HEK293 (cell line): ENCODE results near the gene SLC22A17.
A peak's percentile ranks its signal among the peaks of the same experiment; 100 is the strongest.
"Not testable (repeated sequence)": the region's sequence is repeated elsewhere in the genome, so short reads cannot be mapped to it uniquely, and the experiment has no call there.

Experiments
- CTCF ChIA-PET: fragments of 350-600 bp; formaldehyde crosslinking; extraction: SDS; loops from one replicate; lab custom pipeline; 2021; ENCODE audit warnings: antibody characterized with exemption; lab: Yijun Ruan, JAX
- POLR2A ChIA-PET: fragments of 300-600 bp; formaldehyde crosslinking; extraction: SDS; loops from one replicate; lab custom pipeline; 2020; ENCODE audit warnings: antibody characterized with exemption, inconsistent platforms; lab: Yijun Ruan, JAX
- H3K27ac ChIP-seq: fragments of 200-500 bp; sonication (Bioruptor generic); 2 replicates; pipeline ENCODE4 v1.5.1; 2014; ENCODE audit warnings: low read depth, low read length, control low read depth, inconsistent platforms; ENCODE audit errors: extremely low read depth
- H3K36me3 ChIP-seq, 2 experiments: fragments of 200-500 bp in 1 of 2; sonication (Bioruptor generic) in 1 of 2; 1 replicate in 1 of 2; 2 replicates in 1 of 2; pipeline ENCODE4 v1.5.1; 2014 to 2017; ENCODE audit warnings: inconsistent platforms in 2 of 2, low read length in 2 of 2; ENCODE audit not compliant: control insufficient read depth in 2 of 2, insufficient read depth in 1 of 2
- H3K4me1 ChIP-seq: fragments of 200-500 bp; sonication (Bioruptor generic); 2 replicates; pipeline ENCODE4 v1.5.1; 2014; ENCODE audit warnings: mild to moderate bottlenecking, low read length, inconsistent platforms; ENCODE audit not compliant: control insufficient read depth, insufficient read depth
- H3K4me3 ChIP-seq: 2 replicates; pipeline ENCODE4 v1.5.1; 2011; ENCODE audit warnings: low read depth, mild to moderate bottlenecking, control low read depth, low read length, moderate library complexity
- H3K9me3 ChIP-seq: fragments of 200-500 bp; sonication (Bioruptor generic); 2 replicates; pipeline ENCODE4 v1.5.1; 2014; ENCODE audit warnings: low read depth, low read length, inconsistent platforms; ENCODE audit not compliant: control insufficient read depth, insufficient read depth
- BCL6B ChIP-seq: fragments of 450-650 bp; formaldehyde crosslinking; IDR thresholded peaks from 2 replicates; pipeline ENCODE4 v1.5.1; 2017; ENCODE audit warnings: missing biosample characterization, missing genetic modification characterization
- KLF8 ChIP-seq: fragments of 450-650 bp; formaldehyde crosslinking; IDR thresholded peaks from 2 replicates; pipeline ENCODE4 v1.5.1; 2016; ENCODE audit warnings: missing biosample characterization, missing genetic modification characterization
- ZIC2 ChIP-seq: fragments of 450-650 bp; formaldehyde crosslinking; IDR thresholded peaks from 2 replicates; pipeline ENCODE4 v1.5.1; 2016; ENCODE audit warnings: missing biosample characterization, missing genetic modification characterization
- ZNF155 ChIP-seq: fragments of 450-650 bp; formaldehyde crosslinking; IDR thresholded peaks from 2 replicates; pipeline ENCODE4 v1.5.1; 2016; ENCODE audit warnings: missing biosample characterization, missing genetic modification characterization
- ZNF157 ChIP-seq: fragments of 450-650 bp; formaldehyde crosslinking; IDR thresholded peaks from 2 replicates; pipeline ENCODE4 v1.5.1; 2016; ENCODE audit warnings: missing biosample characterization, missing genetic modification characterization
- ZNF214 ChIP-seq: fragments of 450-650 bp; formaldehyde crosslinking; IDR thresholded peaks from 2 replicates; pipeline ENCODE4 v1.5.1; 2017; ENCODE audit warnings: missing biosample characterization, mild to moderate bottlenecking, missing genetic modification characterization, borderline replicate concordance
- ZNF26 ChIP-seq: fragments of 450-650 bp; formaldehyde crosslinking; IDR thresholded peaks from 2 replicates; pipeline ENCODE4 v1.5.1; 2016; ENCODE audit warnings: missing biosample characterization, missing genetic modification characterization
- ZNF335 ChIP-seq: fragments of 450-650 bp; formaldehyde crosslinking; conservative IDR thresholded peaks from 2 replicates; pipeline ENCODE4 v1.5.1; 2016; ENCODE audit warnings: missing biosample characterization, missing genetic modification characterization
- ZNF510 ChIP-seq: fragments of 450-650 bp; formaldehyde crosslinking; IDR thresholded peaks from 2 replicates; pipeline ENCODE4 v1.5.1; 2018; ENCODE audit warnings: mild to moderate bottlenecking, missing genetic modification characterization, missing biosample characterization; ENCODE audit not compliant: insufficient replicate concordance
- ZNF654 ChIP-seq: fragments of 450-650 bp; formaldehyde crosslinking; IDR thresholded peaks from 2 replicates; pipeline ENCODE4 v1.5.1; 2016; ENCODE audit warnings: low read depth, missing biosample characterization, missing genetic modification characterization
- ZNF843 ChIP-seq: fragments of 450-650 bp; formaldehyde crosslinking; IDR thresholded peaks from 2 replicates; pipeline ENCODE4 v1.5.1; 2016; ENCODE audit warnings: missing biosample characterization, missing genetic modification characterization
- ZSCAN16 ChIP-seq: fragments of 450-650 bp; formaldehyde crosslinking; IDR thresholded peaks from 2 replicates; pipeline ENCODE4 v1.5.1; 2016; ENCODE audit warnings: missing biosample characterization, missing genetic modification characterization
- TF ChIP-seq, protein P1 (sequence below): fragments of 450-650 bp; formaldehyde crosslinking; IDR thresholded peaks from 2 replicates; pipeline ENCODE4 v1.5.1; 2017; ENCODE audit warnings: missing biosample characterization, missing genetic modification characterization

The SLC22A17 gene

DNA sequence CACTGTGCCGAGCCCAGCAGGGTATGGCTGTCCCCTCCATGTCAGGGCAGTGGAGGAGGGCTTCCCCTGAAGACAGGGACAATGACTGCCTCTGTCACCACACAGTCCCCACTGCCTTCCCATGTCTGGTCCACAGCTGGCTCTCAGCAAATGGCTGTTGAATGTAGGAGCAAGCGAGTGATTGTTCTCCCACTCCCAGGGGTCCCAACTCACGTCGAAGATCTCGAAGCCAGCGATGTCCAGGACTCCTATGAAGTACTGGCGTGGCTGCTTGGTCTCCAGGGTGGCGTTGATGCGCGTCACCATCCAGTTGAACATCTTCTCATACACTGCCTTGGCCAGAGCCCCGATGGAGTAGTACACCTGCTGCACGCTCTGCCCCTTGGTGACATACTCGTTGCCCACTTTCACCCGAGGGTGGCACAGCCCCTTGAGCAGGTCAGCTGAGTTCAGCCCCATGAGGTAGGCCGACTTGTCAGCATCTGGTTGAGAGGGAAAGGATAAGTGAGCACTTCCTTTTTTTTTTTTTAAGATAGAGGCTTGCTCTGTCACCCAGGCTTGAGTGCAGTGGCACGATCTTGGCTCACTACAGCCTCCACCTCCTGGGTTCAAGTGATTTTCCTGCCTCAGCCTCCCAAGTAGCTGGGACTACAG, 47.9 kb upstream of the SLC22A17 start:
- H3K27ac ChIP-seq, H3K4me1 ChIP-seq, POLR2A ChIA-PET, H3K4me3 ChIP-seq, H3K36me3 ChIP-seq, H3K9me3 ChIP-seq: not testable (repeated sequence)
- CTCF ChIA-PET: interaction anchor here (0.6 kb wide), 1 partner anchor 105 kb away, joined by 4 read pairs; no protein-coding TSS in a partner anchor
- 0 out of 2 replicates have a peak, but pooled peaks have one; percentile 20 for TF ChIP-seq ZNF157 (tag by site-specific recombination)

DNA sequence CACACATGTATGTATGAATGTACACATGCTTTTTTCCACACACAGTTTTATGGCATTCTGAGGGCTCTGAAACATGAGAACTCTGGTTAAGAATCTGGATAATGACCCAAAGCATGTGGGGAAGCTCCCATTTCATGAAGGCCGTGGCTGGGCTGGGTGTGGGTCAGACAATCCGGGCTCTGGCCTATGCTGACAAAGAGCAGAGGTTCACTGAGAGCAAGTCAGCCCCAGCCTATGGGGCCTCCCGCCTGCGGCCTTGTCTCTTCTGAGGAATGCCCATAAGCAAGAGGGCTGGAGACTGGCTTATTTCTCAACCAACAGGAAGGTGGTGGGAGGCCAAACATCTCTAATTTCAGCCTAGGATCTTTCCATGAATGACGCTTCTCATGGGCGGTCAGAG, 46.9 kb upstream of the SLC22A17 start:
- ChIA-PET CTCF (interaction anchor here (0.6 kb wide), 1 partner anchor 279 kb away, joined by 3 read pairs; no protein-coding TSS in a partner anchor), POLR2A (no interaction called here)
- Histone ChIP-seq H3K27ac (no peak overlapping the region), H3K36me3 (no peaks in the 10 kb centered on the region), H3K4me3 (no peak overlapping the region), H3K9me3 (no peaks in the 10 kb centered on the region), H3K4me1 (no peaks in the 10 kb centered on the region)
- no peak for TF ChIP-seq ZNF155 (tag by site-specific recombination)
- no peak for TF ChIP-seq KLF8
- TF ChIP-seq ZNF510 (tag by site-specific recombination): no peak
- TF ChIP-seq, protein P1, sequence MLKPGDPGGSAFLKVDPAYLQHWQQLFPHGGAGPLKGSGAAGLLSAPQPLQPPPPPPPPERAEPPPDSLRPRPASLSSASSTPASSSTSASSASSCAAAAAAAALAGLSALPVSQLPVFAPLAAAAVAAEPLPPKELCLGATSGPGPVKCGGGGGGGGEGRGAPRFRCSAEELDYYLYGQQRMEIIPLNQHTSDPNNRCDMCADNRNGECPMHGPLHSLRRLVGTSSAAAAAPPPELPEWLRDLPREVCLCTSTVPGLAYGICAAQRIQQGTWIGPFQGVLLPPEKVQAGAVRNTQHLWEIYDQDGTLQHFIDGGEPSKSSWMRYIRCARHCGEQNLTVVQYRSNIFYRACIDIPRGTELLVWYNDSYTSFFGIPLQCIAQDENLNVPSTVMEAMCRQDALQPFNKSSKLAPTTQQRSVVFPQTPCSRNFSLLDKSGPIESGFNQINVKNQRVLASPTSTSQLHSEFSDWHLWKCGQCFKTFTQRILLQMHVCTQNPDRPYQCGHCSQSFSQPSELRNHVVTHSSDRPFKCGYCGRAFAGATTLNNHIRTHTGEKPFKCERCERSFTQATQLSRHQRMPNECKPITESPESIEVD (tag by site-specific recombination): no peak
- TF ChIP-seq ZNF26 (tag by site-specific recombination): no peak
- TF ChIP-seq ZNF214 (tag by site-specific recombination): no peak
- no peak for TF ChIP-seq ZNF843 (tag by site-specific recombination)
- no peak for TF ChIP-seq ZNF654 (tag by site-specific recombination)

DNA sequence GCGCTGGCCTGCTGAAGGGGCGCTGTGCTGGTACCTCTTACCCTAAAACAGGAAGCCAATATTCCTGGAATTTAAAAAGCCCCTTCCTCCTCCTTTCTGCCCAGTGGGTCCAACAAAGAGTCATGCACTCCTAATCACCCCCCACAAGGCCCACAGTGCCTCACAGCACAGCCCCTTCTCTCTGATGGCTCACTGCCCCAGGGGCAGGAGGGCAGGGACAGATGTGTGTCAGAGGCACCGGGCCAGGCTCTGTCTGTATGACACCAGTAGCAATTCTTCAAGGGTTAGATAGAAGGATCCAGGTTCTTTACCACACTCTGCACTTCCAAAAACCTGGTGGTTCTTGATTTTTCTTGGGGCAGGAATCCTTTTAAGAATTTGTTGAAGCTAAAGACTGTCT, 46.4 kb upstream of the SLC22A17 start:
- H3K4me3 ChIP-seq: no peak overlapping the region
- no peak overlapping the region for H3K27ac ChIP-seq
- no peaks in the 10 kb centered on the region for H3K9me3 ChIP-seq
- TF ChIP-seq ZSCAN16 (tag by site-specific recombination) (no peak), BCL6B (tag by site-specific recombination) (no peak)
- no peaks in the 10 kb centered on the region for H3K4me1 ChIP-seq
- CTCF ChIA-PET: interaction anchor here (0.6 kb wide), 1 partner anchor 279 kb away, joined by 3 read pairs; no protein-coding TSS in a partner anchor
- H3K36me3 ChIP-seq: no peaks in the 10 kb centered on the region
- POLR2A ChIA-PET: no interaction called here

DNA sequence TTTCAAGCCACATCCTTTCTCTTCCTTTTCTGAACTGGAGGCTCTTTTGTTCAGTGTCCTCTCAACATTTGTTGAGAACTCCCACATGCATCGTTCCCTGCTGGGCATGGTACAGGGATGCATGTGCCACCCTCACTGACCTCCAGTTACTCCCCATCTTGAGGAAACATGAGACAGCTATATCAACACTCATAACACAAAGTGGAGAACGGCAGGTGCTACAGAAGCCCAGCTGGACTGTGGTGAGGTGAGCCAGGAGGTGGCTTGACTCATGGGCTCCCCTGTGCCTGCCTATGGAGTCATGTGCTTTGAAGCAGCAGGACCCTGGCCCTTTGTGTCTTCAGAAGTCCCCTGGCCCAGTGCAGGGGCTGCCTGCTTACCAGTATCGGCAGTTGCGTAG, 45.7 kb upstream of the SLC22A17 start:
- Histone ChIP-seq H3K4me1 (no peaks in the 10 kb centered on the region), H3K4me3 (no peak overlapping the region), H3K9me3 (no peaks in the 10 kb centered on the region), H3K27ac (no peak overlapping the region), H3K36me3 (no peaks in the 10 kb centered on the region)
- ChIA-PET POLR2A (no interaction called here), CTCF (no interaction called here)
- TF ChIP-seq ZNF335 (tag by site-specific recombination): no peak
- TF ChIP-seq ZIC2 (tag by site-specific recombination): peak; percentile 97
